ENCODE results near the gene NRXN2.
"Not testable (repeated sequence)": the region's sequence is repeated elsewhere in the genome, so short reads cannot be mapped to it uniquely, and the experiment has no call there.

NRXN2 gene

DNA sequence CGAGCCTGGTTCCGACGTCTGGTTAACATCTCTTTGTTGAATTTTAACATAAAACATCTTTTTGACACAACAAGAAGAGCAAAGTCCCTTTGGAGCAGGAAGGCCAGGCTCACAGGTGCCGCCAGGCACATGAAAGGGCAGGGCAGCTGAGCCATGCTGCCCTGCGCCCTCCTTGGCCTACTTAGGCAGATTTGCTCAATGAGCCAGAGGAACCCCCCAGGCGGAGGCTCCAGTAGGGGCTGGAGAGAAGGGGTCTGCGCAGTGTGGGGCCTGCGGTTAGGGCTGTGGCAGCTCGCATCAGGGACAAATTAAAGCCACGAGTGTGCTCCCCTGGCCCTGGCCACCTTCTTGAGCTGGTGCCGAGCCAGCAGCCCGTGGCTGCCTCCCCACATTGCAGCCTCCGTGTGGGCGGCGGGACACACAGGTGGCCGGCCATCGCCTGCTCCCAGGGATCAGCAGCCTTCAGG, 141.9 kb downstream of the NRXN2 start:
- DNase-seq, result no peak

- DNase-seq, result no peak
Observed at GRCh38 chr11:64580412-64580811, 142.6 kb downstream of the NRXN2 start.

DNA sequence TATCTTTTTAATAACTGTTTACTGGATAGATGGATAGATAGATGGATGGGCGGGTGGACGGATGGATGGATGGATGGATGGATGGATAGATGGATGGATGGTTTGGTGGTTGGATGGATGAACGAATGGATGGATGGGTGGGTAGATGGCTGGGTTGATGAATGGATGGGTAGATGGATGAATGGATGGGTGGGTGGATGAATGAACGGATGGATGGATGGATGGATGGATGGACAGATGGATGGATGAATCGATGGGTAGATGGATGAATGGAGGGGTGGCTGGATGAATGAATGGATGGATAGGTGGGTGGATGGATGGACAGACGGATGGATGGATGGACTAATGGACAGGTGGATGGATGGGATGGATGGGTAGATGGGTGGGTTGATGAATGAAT, 145.8 kb downstream of the NRXN2 start:
- no peak for DNase-seq

DNA sequence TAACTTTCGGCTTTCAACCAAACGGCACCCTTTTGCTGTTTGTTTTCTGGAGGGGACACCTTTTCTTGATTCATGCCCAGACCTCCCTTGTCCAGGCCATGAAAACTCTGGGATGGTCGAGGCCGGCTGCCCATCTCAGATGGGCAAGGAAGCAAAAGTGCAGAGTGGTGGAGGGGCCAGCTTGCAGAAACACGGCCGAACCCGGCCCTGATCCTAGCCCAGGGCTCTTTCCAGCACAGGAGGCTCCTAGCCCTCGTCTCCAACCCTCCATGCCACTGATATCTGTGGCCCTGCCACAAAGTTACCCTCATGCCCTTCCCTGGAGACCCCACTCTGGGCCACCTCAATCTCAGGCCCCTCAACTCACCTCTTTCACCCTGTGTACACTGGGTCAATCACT, 150.9 kb downstream of the NRXN2 start:
- DNase-seq, result no peak

GRCh38 chr11:64571410-64572091, 151.4 kb downstream of the NRXN2 start:
- peak; percentile 31 for DNase-seq

- no peak for DNase-seq
Observed at GRCh38 chr11:64571050-64571409, 152.0 kb downstream of the NRXN2 start.

DNA sequence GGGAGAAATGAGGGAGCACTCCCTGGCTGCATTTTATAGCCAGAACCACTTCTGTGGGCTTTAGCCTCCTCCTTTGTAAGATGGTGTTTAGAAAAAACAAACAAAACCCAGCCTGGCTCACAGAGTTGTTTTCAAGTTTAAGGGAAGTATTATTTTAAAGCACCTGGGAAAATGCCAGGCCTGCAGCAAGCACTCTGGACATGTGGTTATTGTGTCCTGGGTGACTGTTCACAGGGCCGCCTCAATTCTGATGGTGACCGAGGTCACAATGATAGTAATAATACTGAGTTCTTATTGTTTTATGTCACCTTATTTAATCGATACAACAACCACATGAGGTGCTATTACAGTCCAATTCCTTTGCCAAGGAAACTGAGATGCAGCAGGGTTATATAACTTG, 152.7 kb downstream of the NRXN2 start:
- DNase-seq, result no peak

- DNase-seq, result no peak
Observed at GRCh38 chr11:64569300-64569970, 153.6 kb downstream of the NRXN2 start.

GRCh38 chr11:64568584-64569140, 154.3 kb downstream of the NRXN2 start:
- no peak for DNase-seq

DNA sequence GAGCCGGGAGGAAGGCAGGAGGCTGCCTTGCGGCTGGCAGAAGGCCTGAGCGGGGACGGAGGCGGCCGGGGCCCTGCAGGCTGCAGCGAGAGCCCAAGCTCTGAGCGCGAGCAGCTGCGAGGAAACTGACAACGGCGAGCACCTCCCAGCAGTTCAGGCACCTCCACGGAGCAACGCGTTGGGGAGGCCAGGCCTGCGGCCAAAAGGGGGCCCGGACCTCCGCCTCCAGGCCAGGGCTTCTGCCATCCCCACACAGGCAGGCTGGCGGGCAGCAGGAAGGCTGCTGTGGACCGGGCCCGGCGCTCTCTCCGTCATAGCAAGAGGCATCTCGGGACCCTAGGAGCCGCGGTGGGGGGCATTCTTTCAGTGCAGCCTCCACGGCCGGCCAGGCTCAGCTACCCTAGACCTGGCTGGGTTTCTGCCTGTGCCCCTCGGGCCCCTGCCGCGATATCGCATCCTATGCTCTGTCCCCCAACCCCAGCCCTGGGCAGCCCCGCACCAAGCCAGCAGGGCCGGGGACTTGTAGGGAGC, 154.9 kb downstream of the NRXN2 start:
- no peak for DNase-seq

GRCh38 chr11:64566915-64567891, 155.8 kb downstream of the NRXN2 start:
- DNase-seq, result no peak

DNA sequence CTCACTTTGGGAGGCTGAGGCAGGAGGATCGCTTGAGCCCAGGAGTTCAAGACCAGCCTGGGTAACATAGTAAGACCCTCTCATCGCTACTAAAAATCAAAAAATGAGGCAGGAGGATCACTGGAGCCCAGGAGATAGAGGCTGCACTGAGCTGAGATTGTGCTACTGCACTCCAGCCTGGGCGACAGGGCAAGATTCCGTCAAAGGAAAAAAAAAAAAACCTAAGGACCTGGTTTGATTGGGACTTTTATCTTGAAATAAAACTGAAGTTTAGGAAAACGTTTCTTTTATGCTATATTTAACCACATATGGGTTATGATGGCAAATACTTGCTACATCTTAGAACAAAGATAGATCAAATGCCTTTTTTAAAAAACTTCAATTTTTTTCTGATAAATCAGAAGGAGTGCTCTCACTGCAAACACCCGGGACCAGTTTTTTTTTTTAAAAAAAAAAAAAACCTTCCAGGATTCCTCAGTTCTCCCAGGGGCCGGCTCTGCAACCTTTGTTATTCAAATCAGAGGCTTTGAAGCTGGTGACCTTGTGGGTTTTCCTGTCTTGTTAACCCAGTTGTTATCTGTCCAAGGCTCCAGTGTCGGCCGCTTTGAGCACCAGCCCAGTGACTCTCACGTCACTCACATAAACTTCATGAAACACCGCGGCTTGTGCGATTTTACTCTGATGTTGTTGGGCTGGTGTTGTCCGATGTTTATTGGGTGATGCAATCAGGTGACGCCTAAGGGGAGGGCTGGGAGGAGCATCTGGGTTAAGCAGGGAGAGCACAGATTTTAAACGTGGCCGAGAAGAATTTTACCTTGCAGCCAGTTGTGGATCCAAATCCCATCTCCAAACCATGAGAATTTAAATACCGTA, 156.7 kb downstream of the NRXN2 start:
- peak; percentile 83 for DNase-seq

DNA sequence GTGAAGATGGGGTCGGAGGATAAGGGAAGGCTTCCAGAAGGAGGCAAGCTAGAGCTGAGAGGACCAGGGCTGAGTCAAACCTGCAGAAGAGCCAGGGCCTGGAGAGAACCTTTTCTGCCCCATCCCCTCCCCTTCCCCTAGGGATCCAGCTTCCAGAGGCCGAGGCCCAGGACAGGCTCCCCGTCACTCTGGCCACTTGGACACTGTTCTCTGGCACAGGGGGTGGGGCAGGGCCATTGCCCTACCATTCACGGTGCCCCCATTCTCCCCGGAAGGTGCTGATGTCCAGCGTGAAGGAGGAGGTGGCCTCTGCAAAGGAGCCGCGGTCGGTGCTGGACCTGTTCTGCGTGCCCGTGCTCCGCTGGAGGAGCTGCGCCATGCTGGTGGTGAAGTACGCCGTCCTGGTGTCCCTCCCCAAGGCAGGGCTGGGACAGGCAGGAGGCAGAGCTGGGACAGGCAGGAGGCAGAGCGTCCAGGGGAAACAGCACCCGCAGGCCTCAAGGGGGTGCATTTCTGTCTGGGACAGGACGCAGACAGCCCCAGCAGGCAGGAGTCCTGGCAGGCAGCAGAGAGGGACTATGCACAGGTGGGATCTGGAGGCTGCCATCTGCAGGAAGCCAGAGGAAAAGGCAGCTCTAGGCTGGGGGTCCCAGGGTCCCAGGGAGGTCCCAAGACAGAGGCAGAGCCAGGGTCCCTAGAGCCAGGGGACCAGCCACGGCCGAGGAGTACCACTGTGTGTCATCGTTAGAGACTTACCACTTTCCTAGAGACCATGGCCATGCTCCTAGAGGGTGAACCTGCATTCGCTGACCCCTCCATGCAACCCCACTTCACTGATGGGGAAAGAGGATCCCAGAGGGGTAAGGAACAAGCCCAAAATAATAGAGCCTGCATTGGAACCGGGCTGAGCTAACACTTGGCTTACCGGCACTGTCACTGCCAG, 157.8 kb downstream of the NRXN2 start:
- no peak for DNase-seq

DNA sequence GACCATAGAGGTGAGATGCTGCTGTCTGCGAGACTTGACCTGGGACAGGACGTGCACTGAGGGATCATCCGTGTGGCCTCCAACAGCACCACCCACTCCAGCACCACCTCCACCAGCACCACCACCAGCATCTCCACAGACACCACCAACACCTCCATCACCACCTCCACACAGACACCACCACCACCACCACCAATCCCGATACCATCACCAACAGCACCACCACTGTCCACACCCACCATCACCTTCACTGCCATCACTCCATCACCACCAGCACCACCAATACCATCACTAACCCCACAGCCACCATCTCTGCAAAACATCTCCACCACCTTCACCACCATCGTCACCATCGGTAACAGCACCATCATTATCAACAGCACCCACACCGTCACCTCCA, 158.6 kb downstream of the NRXN2 start:
- DNase-seq, result no peak

GRCh38 chr11:64563966-64564365, 159.0 kb downstream of the NRXN2 start:
- no peak for DNase-seq

DNA sequence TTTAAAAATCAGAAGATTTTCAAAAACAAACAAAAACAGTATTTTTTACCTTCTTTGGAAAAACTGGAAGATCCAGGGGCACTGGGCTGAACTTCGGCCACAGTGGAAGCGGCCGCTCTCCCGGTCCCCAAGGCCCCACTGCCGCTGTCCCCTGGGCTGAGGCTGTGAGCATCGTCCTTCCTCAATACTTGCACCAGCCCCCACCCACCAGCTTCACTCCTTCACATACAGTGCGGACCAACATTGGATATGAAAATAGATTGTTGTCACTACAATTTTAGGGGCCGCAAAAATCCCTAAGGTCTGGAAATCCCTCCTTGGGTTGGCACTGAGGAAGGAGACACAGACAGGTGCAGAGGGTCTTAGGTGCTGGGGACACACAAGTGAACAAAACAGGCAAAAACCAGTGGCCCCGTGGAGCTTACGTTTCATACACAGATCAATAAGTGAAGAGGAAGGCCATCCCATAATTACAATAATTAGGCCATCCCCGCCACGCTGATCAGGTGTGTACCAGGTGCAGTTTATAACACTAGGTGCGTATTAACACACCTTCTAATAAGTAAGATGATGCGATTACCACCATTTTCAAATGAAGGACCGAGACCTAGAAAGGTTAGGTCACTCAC, 160.2 kb downstream of the NRXN2 start:
- DNase-seq, result no peak

- no peak for DNase-seq
Observed at GRCh38 chr11:64561984-64562722, 160.8 kb downstream of the NRXN2 start.

- DNase-seq, result not testable (repeated sequence)
Observed at GRCh38 chr11:64561429-64561828, 161.6 kb downstream of the NRXN2 start.

GRCh38 chr11:64560941-64561340, 162.1 kb downstream of the NRXN2 start:
- DNase-seq, result no peak
